PC-9 (cell line): ENCODE results near the gene TMEM43.

Source experiments
- CTCF ChIP-seq: fragments of 200-600 bp; sonication (generic); conservative IDR thresholded peaks from 2 replicates; pipeline ENCODE4 v1.6.1; 2017; ENCODE audit warnings: mixed run types, antibody characterized with exemption, mild to moderate bottlenecking, moderate library complexity
- EZH2 ChIP-seq: fragments of 200-600 bp; sonication (generic); IDR thresholded peaks from 2 replicates; pipeline ENCODE4 v1.8.0; 2017; ENCODE audit warnings: antibody characterized with exemption, low read depth

- TF ChIP-seq EZH2 (no peak), CTCF (no peak)
Observed at GRCh38 chr3:14174483-14174882, 49.6 kb downstream of the TMEM43 start.
